Retinal pigment epithelial cell (primary cell): ENCODE results near the gene C10orf53.

Source experiments
- DNase-seq: peaks from one replicate; pipeline ENCODE4 v3.0.0-alpha.2; 2010; ENCODE audit warnings: low read depth
- H3K4me3 ChIP-seq: 2 replicates; pipeline ENCODE4 v1.5.1; 2011; ENCODE audit warnings: mild to moderate bottlenecking, low read length, control low read depth, moderate library complexity
- TF ChIP-seq, protein P1 (sequence below): conservative IDR thresholded peaks from 2 replicates; pipeline ENCODE4 v1.5.1; 2011; ENCODE audit warnings: low read depth, low read length, control low read depth, inconsistent platforms

C10orf53 gene

GRCh38 chr10:49689882-49690510 is 10.5 kb downstream of the C10orf53 start:
- no peak for DNase-seq
- TF ChIP-seq, protein P1, sequence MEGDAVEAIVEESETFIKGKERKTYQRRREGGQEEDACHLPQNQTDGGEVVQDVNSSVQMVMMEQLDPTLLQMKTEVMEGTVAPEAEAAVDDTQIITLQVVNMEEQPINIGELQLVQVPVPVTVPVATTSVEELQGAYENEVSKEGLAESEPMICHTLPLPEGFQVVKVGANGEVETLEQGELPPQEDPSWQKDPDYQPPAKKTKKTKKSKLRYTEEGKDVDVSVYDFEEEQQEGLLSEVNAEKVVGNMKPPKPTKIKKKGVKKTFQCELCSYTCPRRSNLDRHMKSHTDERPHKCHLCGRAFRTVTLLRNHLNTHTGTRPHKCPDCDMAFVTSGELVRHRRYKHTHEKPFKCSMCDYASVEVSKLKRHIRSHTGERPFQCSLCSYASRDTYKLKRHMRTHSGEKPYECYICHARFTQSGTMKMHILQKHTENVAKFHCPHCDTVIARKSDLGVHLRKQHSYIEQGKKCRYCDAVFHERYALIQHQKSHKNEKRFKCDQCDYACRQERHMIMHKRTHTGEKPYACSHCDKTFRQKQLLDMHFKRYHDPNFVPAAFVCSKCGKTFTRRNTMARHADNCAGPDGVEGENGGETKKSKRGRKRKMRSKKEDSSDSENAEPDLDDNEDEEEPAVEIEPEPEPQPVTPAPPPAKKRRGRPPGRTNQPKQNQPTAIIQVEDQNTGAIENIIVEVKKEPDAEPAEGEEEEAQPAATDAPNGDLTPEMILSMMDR = no peak
- no peak overlapping the region for H3K4me3 ChIP-seq

GRCh38 chr10:49690698-49691356 is 11.4 kb downstream of the C10orf53 start:
- no peak overlapping the region for H3K4me3 ChIP-seq
- TF ChIP-seq, protein P1 = no peak
- no peak for DNase-seq

DNA sequence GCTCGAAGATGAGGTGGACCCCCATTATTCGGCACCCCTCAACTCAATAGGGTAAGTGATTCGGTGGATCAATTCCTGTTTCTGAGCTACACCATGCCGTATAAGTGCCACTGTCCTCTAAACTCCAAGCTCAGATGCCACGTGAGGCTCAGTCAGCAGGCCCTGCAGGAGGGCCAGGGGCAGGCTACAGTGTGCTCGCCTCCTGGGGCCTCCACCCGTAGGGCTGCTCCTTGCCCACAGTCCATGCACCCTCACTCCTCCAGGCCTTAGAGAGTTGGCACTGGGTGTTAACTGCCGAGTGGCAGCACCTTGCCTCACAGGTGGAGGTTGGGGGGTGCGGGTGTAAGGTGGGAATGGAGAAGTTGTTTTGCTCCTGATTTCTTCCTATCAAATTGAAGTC is 12.1 kb downstream of the C10orf53 start:
- DNase-seq = no peak
- no peak overlapping the region for H3K4me3 ChIP-seq
- TF ChIP-seq, protein P1 = no peak

DNA sequence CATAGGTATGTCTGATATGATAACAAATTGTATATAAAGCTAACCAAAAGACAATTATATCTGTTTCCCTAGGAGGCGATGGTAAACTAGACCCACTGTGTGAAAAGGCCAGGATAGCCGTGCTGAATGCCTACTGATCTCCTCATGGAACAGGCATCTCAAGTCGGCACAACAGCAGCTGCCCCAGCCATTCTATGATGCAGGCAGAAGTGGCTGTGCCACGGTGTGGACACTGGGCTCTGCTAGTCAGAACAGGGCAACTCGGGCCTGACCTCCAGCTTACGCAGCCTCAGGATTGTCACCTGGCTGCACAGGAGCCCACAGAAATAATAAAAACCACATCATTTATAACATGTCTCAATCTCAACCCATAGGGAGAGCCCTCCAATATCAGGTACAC is 15.0 kb downstream of the C10orf53 start:
- H3K4me3 ChIP-seq = no peak overlapping the region
- DNase-seq = no peak
- TF ChIP-seq, protein P1 = no peak

- TF ChIP-seq, protein P1 = no peak
- no peak for DNase-seq
- H3K4me3 ChIP-seq = no peak overlapping the region
These were observed 16.9 kb downstream of the C10orf53 start for GRCh38 chr10:49696311-49696710.

- DNase-seq = no peak
- no peak overlapping the region for H3K4me3 ChIP-seq
- TF ChIP-seq, protein P1 = no peak
These were observed 19.2 kb downstream of the C10orf53 start for GRCh38 chr10:49698679-49699078.

- DNase-seq = no peak
- TF ChIP-seq, protein P1 = no peak
- no peak overlapping the region for H3K4me3 ChIP-seq
These were observed 20.8 kb downstream of the C10orf53 start for GRCh38 chr10:49700211-49700610.
